ENCODE measurements around the gene IMMP2L.

Gene IMMP2L

DNA sequence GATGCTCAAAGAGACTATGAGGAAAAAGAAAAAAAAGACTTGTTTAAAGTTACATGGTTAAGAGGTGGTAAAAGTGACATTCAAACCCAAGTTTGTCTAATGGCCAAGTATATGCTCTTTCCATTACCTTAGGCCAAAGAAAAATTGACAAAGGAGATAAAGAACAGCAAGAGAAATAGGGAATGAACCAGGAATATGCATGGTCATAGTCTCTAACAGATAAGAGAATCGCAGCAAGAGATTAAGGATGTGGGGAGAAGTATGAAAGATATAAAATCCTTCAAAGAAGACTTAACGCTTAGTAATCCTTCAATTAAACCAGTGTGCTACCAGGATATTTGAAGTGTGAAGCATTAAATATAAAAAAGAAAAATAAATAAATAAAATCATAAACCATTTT, 494.6 kb downstream of the IMMP2L start:
- no peaks in the 10 kb centered on the region for H3K27me3 ChIP-seq (ENCODE audit: insufficient read depth, low read length, poor library complexity, severe bottlenecking)
- H3K9ac ChIP-seq (ENCODE audit: low read depth, low read length, poor library complexity, severe bottlenecking) = no peak overlapping the region
- H3K9me3 ChIP-seq (ENCODE audit: insufficient read depth, low read depth, low read length) = peaks cover 4% of the 10 kb centered on the region; the same call in 1 of the 2 replicates
- no peak overlapping the region for H2AFZ ChIP-seq (ENCODE audit: low read length)
- H3K79me2 ChIP-seq (ENCODE audit: insufficient read depth, low read length) = no peaks in the 10 kb centered on the region
- no peaks in the 10 kb centered on the region for H3K36me3 ChIP-seq (ENCODE audit: insufficient read depth, low read length)
- TF ChIP-seq EZH2phosphoT487 (IDR thresholded peaks at IDR 0.05; ENCODE audit: borderline replicate concordance) = no peak
- H3K4me2 ChIP-seq (ENCODE audit: low read depth, low read length, poor library complexity, severe bottlenecking) = no peak overlapping the region
- no peak overlapping the region for H3K4me3 ChIP-seq (ENCODE audit: low read length, poor library complexity, severe bottlenecking)
- no peaks in the 10 kb centered on the region for H3F3A ChIP-seq (ENCODE audit: low read depth)
- H4K20me1 ChIP-seq (ENCODE audit: insufficient read depth, low read length, poor library complexity, severe bottlenecking) = no peaks in the 10 kb centered on the region
- H3K9me2 ChIP-seq (replicated peaks; ENCODE audit: low read depth, low read length) = no peaks in the 10 kb centered on the region
- peaks cover 14% of the 10 kb centered on the region for H3K4me1 ChIP-seq (ENCODE audit: insufficient read depth, low read length, poor library complexity, severe bottlenecking)

GRCh38 chr7:111067251-111067650, 495.0 kb downstream of the IMMP2L start:
- H2AFZ ChIP-seq (ENCODE audit: low read length) = no peak overlapping the region
- H4K20me1 ChIP-seq (ENCODE audit: insufficient read depth, low read length, poor library complexity, severe bottlenecking) = no peaks in the 10 kb centered on the region
- no peak overlapping the region for H3K9ac ChIP-seq (ENCODE audit: low read depth, low read length, poor library complexity, severe bottlenecking)
- TF ChIP-seq, protein P1, sequence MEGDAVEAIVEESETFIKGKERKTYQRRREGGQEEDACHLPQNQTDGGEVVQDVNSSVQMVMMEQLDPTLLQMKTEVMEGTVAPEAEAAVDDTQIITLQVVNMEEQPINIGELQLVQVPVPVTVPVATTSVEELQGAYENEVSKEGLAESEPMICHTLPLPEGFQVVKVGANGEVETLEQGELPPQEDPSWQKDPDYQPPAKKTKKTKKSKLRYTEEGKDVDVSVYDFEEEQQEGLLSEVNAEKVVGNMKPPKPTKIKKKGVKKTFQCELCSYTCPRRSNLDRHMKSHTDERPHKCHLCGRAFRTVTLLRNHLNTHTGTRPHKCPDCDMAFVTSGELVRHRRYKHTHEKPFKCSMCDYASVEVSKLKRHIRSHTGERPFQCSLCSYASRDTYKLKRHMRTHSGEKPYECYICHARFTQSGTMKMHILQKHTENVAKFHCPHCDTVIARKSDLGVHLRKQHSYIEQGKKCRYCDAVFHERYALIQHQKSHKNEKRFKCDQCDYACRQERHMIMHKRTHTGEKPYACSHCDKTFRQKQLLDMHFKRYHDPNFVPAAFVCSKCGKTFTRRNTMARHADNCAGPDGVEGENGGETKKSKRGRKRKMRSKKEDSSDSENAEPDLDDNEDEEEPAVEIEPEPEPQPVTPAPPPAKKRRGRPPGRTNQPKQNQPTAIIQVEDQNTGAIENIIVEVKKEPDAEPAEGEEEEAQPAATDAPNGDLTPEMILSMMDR (conservative IDR thresholded peaks at IDR 0.05; ENCODE audit: low read length) = no peak
- no peak for TF ChIP-seq EZH2phosphoT487 (IDR thresholded peaks at IDR 0.05; ENCODE audit: borderline replicate concordance)
- H3F3A ChIP-seq (ENCODE audit: low read depth) = no peaks in the 10 kb centered on the region
- no peak overlapping the region for H3K4me2 ChIP-seq (ENCODE audit: low read depth, low read length, poor library complexity, severe bottlenecking)
- no peaks in the 10 kb centered on the region for H3K36me3 ChIP-seq (ENCODE audit: insufficient read depth, low read length)
- H3K4me1 ChIP-seq (ENCODE audit: insufficient read depth, low read length, poor library complexity, severe bottlenecking) = peaks cover 14% of the 10 kb centered on the region
- H3K79me2 ChIP-seq (ENCODE audit: insufficient read depth, low read length) = no peaks in the 10 kb centered on the region
- no peaks in the 10 kb centered on the region for H3K27me3 ChIP-seq (ENCODE audit: insufficient read depth, low read length, poor library complexity, severe bottlenecking)
- no peak overlapping the region for H3K4me3 ChIP-seq (ENCODE audit: low read length, poor library complexity, severe bottlenecking)
- peaks cover 4% of the 10 kb centered on the region; the same call in 1 of the 2 replicates for H3K9me3 ChIP-seq (ENCODE audit: insufficient read depth, low read depth, low read length)
- no peaks in the 10 kb centered on the region for H3K9me2 ChIP-seq (replicated peaks; ENCODE audit: low read depth, low read length)

DNA sequence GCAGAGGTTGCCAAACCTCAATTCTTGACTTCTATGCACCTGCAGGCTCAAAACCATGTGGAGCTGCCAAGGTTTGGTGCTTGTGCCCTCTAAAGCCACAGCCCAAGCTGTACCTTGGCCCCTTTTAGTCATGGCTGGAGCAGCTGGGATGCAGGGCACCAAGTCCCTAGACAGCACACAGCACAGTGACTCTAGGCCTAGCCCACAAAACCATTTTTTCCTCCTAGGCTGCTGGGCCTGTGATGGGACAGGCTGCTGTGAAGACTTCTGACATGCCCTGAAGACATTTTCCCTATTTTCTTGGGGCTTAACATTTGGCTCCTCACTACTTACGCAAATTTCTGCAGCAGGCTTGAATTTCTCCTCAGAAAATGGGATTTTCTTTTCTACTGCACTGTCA, 499.1 kb downstream of the IMMP2L start:
- Histone ChIP-seq H4K20me1 (ENCODE audit: insufficient read depth, low read length, poor library complexity, severe bottlenecking) (no peaks in the 10 kb centered on the region), H3K4me1 (ENCODE audit: insufficient read depth, low read length, poor library complexity, severe bottlenecking) (no peaks in the 10 kb centered on the region), H3K4me2 (ENCODE audit: low read depth, low read length, poor library complexity, severe bottlenecking) (no peak overlapping the region), H3K9me2 (replicated peaks; ENCODE audit: low read depth, low read length) (no peaks in the 10 kb centered on the region), H3K9me3 (ENCODE audit: insufficient read depth, low read depth, low read length) (peaks cover 4% of the 10 kb centered on the region; the same call in 1 of the 2 replicates), H3K79me2 (ENCODE audit: insufficient read depth, low read length) (no peaks in the 10 kb centered on the region), H2AFZ (ENCODE audit: low read length) (no peak overlapping the region), H3K27me3 (ENCODE audit: insufficient read depth, low read length, poor library complexity, severe bottlenecking) (no peaks in the 10 kb centered on the region), H3K36me3 (ENCODE audit: insufficient read depth, low read length) (no peaks in the 10 kb centered on the region), H3F3A (ENCODE audit: low read depth) (no peaks in the 10 kb centered on the region), H3K9ac (ENCODE audit: low read depth, low read length, poor library complexity, severe bottlenecking) (no peak overlapping the region), H3K4me3 (ENCODE audit: low read length, poor library complexity, severe bottlenecking) (no peak overlapping the region)
- TF ChIP-seq, protein P1 (conservative IDR thresholded peaks at IDR 0.05; ENCODE audit: low read length) = no peak
- no peak for TF ChIP-seq EZH2phosphoT487 (IDR thresholded peaks at IDR 0.05; ENCODE audit: borderline replicate concordance)

DNA sequence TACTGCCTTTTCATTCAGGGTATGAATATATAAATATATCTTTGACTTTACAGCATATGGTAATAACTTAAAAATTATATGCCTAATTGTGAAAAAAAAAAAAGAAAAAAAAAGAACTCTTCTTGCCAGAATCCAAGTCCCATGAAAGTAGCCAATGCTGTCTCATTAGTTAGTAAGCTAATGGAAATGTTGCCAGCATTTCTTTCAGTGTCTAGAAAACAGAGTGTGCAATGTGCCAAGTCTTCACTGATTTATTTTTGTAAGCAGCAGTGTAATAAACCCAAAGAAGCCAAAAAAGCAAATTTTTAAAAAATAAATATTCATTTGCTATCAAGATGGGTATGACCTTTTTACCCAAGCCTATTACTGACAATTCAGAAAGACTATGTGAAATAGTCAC, 502.5 kb downstream of the IMMP2L start:
- H2AFZ ChIP-seq (ENCODE audit: low read length) = no peak overlapping the region
- no peaks in the 10 kb centered on the region for H3K36me3 ChIP-seq (ENCODE audit: insufficient read depth, low read length)
- H3K9me3 ChIP-seq (ENCODE audit: insufficient read depth, low read depth, low read length) = peaks cover 4% of the 10 kb centered on the region; the same call in 1 of the 2 replicates
- H3K27me3 ChIP-seq (ENCODE audit: insufficient read depth, low read length, poor library complexity, severe bottlenecking) = no peaks in the 10 kb centered on the region
- H3K9ac ChIP-seq (ENCODE audit: low read depth, low read length, poor library complexity, severe bottlenecking) = no peak overlapping the region
- no peak for TF ChIP-seq EZH2phosphoT487 (IDR thresholded peaks at IDR 0.05; ENCODE audit: borderline replicate concordance)
- TF ChIP-seq, protein P1 (conservative IDR thresholded peaks at IDR 0.05; ENCODE audit: low read length) = no peak
- no peak overlapping the region for H3K4me2 ChIP-seq (ENCODE audit: low read depth, low read length, poor library complexity, severe bottlenecking)
- no peak overlapping the region for H3K4me3 ChIP-seq (ENCODE audit: low read length, poor library complexity, severe bottlenecking)
- no peaks in the 10 kb centered on the region for H3K9me2 ChIP-seq (replicated peaks; ENCODE audit: low read depth, low read length)
- H3K79me2 ChIP-seq (ENCODE audit: insufficient read depth, low read length) = no peaks in the 10 kb centered on the region
- no peaks in the 10 kb centered on the region for H3K4me1 ChIP-seq (ENCODE audit: insufficient read depth, low read length, poor library complexity, severe bottlenecking)
- H4K20me1 ChIP-seq (ENCODE audit: insufficient read depth, low read length, poor library complexity, severe bottlenecking) = no peaks in the 10 kb centered on the region
- H3F3A ChIP-seq (ENCODE audit: low read depth) = no peaks in the 10 kb centered on the region

Data from Loucy (cell line).